SK-N-SH (cell line): ENCODE results near the gene DMAP1. TPM values are rescaled to one million over a fixed set of nuclear protein-coding genes. Genes with fewer than 3 reads are reported as not detected.

Experiments
- CTCF ChIA-PET: fragments of 300-600, 350-600 bp; formaldehyde crosslinking; extraction: SDS; loops from one replicate; lab custom pipeline; 2021; lab: Yijun Ruan, JAX
- POLR2A ChIA-PET: fragments of 350-600 bp; sonication (Branson Sonifier 250); formaldehyde crosslinking; extraction: SDS; loops from one replicate; lab custom pipeline; 2020; ENCODE audit warnings: antibody characterized with exemption, inconsistent platforms; lab: Yijun Ruan, JAX
- DNase-seq: peaks from one replicate; pipeline ENCODE4 v3.0.0; 2012
- H2AFZ ChIP-seq: fragments of 200-600 bp; sonication (generic); 2 replicates; pipeline ENCODE4 v1.8.1; 2016; ENCODE audit warnings: antibody characterized with exemption, mild to moderate bottlenecking, low read depth
- H3F3A ChIP-seq: fragments of 200-600 bp; sonication (generic); replicated peaks from 2 replicates; pipeline ENCODE3; 2016; ENCODE audit warnings: antibody characterized with exemption, mild to moderate bottlenecking; ENCODE audit not compliant: insufficient read depth
- H3K27ac ChIP-seq, 2 experiments: fragments of 200-500 bp in 1 of 2; fragments of 200-600 bp in 1 of 2; sonication (Bioruptor generic) in 1 of 2; sonication (generic), shearing (Covaris generic) in 1 of 2; 2 replicates each; pipeline versions ENCODE4 v1.5.1 to v1.6.1; 2014 to 2016; ENCODE audit warnings: low read depth in 2 of 2, inconsistent platforms in 1 of 2, low read length in 1 of 2, mild to moderate bottlenecking in 1 of 2, mixed read lengths in 1 of 2
- H3K27me3 ChIP-seq: fragments of 200-600 bp; sonication (generic), shearing (Covaris generic); 2 replicates; pipeline ENCODE4 v1.6.1; 2016; ENCODE audit warnings: mixed run types; ENCODE audit not compliant: insufficient read depth
- H3K36me3 ChIP-seq, 2 experiments: fragments of 200-500 bp in 1 of 2; fragments of 200-600 bp in 1 of 2; sonication (Bioruptor generic) in 1 of 2; sonication (generic) in 1 of 2; replicated peaks in 1 of 2; 2 replicates each; pipeline versions ENCODE3 to v1.5.1; 2014 to 2016; ENCODE audit warnings: low read length in 1 of 2, mild to moderate bottlenecking in 1 of 2; ENCODE audit not compliant: insufficient read depth in 2 of 2, control insufficient read depth in 1 of 2
- H3K4me1 ChIP-seq, 2 experiments: fragments of 200-500 bp in 1 of 2; fragments of 200-600 bp in 1 of 2; sonication (Bioruptor generic) in 1 of 2; sonication (generic), shearing (Covaris generic) in 1 of 2; 2 replicates each; pipeline versions ENCODE4 v1.5.1 to v1.6.1; 2014 to 2016; ENCODE audit warnings: low read depth in 1 of 2, low read length in 1 of 2, mixed run types in 1 of 2; ENCODE audit not compliant: insufficient read depth in 2 of 2, control insufficient read depth in 1 of 2
- H3K4me2 ChIP-seq: fragments of 200-600 bp; sonication (generic), shearing (Covaris generic); 2 replicates; pipeline ENCODE4 v1.6.1; 2017; ENCODE audit warnings: mixed run types
- H3K4me3 ChIP-seq, 2 experiments: fragments of 200-500 bp in 1 of 2; fragments of 200-600 bp in 1 of 2; sonication (Bioruptor generic) in 1 of 2; sonication (generic), shearing (Covaris generic) in 1 of 2; 2 replicates each; pipeline versions ENCODE4 v1.5.1 to v1.8.1; 2014 to 2016; ENCODE audit warnings: low read depth in 2 of 2, inconsistent platforms in 1 of 2, low read length in 1 of 2, mild to moderate bottlenecking in 1 of 2, mixed read lengths in 1 of 2, moderate library complexity in 1 of 2
- H3K79me2 ChIP-seq: fragments of 200-600 bp; sonication (generic); 2 replicates; pipeline ENCODE4 v1.8.1; 2017; ENCODE audit warnings: mild to moderate bottlenecking; ENCODE audit not compliant: insufficient read depth
- H3K9ac ChIP-seq: fragments of 200-600 bp; sonication (generic); 2 replicates; pipeline ENCODE4 v1.6.1; 2017; ENCODE audit warnings: mixed run types
- H3K9me2 ChIP-seq: fragments of 200-600 bp; sonication (generic); 2 replicates; pipeline ENCODE4 v1.6.1; 2017; ENCODE audit warnings: mixed run types
- H3K9me3 ChIP-seq: fragments of 200-600 bp; sonication (generic); 2 replicates; pipeline ENCODE4 v1.6.1; 2017; ENCODE audit warnings: mixed run types, mild to moderate bottlenecking, moderate library complexity
- H4K20me1 ChIP-seq: fragments of 200-600 bp; sonication (generic); 2 replicates; pipeline ENCODE4 v1.6.1; 2017; ENCODE audit warnings: mild to moderate bottlenecking, mixed run types; ENCODE audit not compliant: insufficient read depth
- CHD2 ChIP-seq: fragments of 150-350 bp; IDR thresholded peaks from 2 replicates; pipeline ENCODE4 v1.6.1; 2018; ENCODE audit warnings: low read length; ENCODE audit not compliant: partially characterized antibody
- ELF1 ChIP-seq: IDR thresholded peaks from 2 replicates; pipeline ENCODE4 v1.4.0; 2012
- JUND ChIP-seq: IDR thresholded peaks from 2 replicates; pipeline ENCODE4 v1.4.0; 2012
- NFIC ChIP-seq: IDR thresholded peaks from 2 replicates; pipeline ENCODE4 v1.4.0; 2012; ENCODE audit warnings: borderline replicate concordance
- POLR2AphosphoS5 ChIP-seq: IDR thresholded peaks from 2 replicates; pipeline ENCODE4 v1.6.1; 2012; ENCODE audit warnings: low read depth, low read length
- RAD21 ChIP-seq: IDR thresholded peaks from 2 replicates; pipeline ENCODE4 v1.6.1; 2012; ENCODE audit warnings: mild to moderate bottlenecking, low read length
- RCOR1 ChIP-seq: fragments of 150-350 bp; IDR thresholded peaks from 2 replicates; pipeline ENCODE4 v1.6.1; 2017; ENCODE audit warnings: antibody characterized with exemption, low read length
- RFX5 ChIP-seq: IDR thresholded peaks from 2 replicates; pipeline ENCODE4 v1.6.1; 2012; ENCODE audit warnings: mild to moderate bottlenecking, improper control_type of control experiment, low read length
- SMC3 ChIP-seq: IDR thresholded peaks from 2 replicates; pipeline ENCODE4 v1.6.1; 2012; ENCODE audit warnings: low read depth, low read length, improper control_type of control experiment
- TAF1 ChIP-seq: IDR thresholded peaks from 2 replicates; pipeline ENCODE4 v1.6.1; 2012; ENCODE audit warnings: low read depth, mild to moderate bottlenecking, low read length, moderate library complexity, borderline replicate concordance
- TCF12 ChIP-seq: IDR thresholded peaks from 2 replicates; pipeline ENCODE4 v1.4.0; 2012
- YY1 ChIP-seq: IDR thresholded peaks from 2 replicates; pipeline ENCODE4 v1.4.0; 2012; ENCODE audit warnings: low read depth, mild to moderate bottlenecking
- WGBS: methylation state at CpG from one replicate; pipeline ENCODE4 v1.1.6; 2017; ENCODE audit warnings: low lambda C conversion rate; 5-methylcytosine and 5-hydroxymethylcytosine counted together
- polyA plus RNA-seq, 3 experiments: library from polyadenylated mRNA; depleted of rRNA; stranded (reverse); fragments of >200 nt; gene quantifications; 2 replicates each; pipeline ENCODE4 v1.2.3, GENCODE V29; 2012
- TF ChIP-seq, protein P1 (sequence below): fragments of 200-600 bp; sonication (generic); IDR thresholded peaks from 2 replicates; pipeline ENCODE4 v1.6.1; 2017; ENCODE audit warnings: antibody characterized with exemption, mild to moderate bottlenecking, moderate library complexity

DMAP1 gene
- polyA plus RNA-seq, 1 of the 3 experiments (the other 2 are of a cell fraction), result 59.6 TPM

DNA sequence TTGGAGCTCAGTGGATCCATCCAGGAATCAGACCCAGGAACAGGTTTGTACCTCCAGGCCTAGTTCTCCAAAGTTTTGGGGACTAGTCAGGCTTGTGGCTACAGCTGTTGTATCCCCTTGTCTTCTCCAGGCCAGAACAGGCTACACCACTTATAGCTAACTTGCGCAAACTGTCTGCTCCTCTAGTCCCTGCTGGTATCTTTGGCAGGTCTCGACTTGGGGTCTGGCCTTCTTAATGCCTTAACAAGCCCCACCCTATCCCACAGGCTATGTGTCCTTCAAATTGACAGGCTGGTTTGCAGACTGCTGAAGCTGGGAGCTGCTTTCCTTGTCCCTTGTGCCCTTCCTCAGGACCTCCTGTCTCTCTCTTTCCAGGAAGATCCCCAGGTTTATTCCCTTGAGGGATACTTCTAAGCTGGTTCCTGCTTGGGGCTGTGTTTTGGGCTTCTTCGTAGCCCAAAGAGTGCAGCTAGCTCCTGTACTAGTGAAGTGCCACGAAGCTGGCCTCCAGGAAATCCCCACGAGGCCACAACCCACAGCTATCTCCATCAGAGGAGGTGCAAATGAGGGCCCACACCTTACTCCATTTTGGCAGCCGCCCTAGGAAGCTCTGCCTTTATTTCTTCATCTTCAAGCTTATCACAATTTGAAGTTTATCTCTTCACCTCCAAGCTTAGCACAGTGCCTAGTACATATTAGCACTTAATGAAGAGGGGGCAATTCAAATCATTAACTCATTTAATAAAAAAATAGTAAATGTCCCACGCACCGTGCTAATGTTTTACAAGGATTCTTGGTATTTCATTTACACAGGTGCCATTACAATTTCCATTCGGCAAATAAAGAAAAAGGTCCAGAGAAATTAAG, 683 bp upstream of the DMAP1 start:
- Histone ChIP-seq H4K20me1 (no peaks in the 10 kb centered on the region), H3K27me3 (no peaks in the 10 kb centered on the region), H3K79me2 (peaks cover 10% of the 10 kb centered on the region), H3K27ac (peak overlapping the region in 1 of 2 experiments; percentile 68; a peak in 3 of 4 replicates), H3K9ac (peak overlapping the region; percentile 80; the same call in 1 of the 2 replicates), H3K4me2 (peak overlapping the region; percentile 89), H3K36me3 (peaks cover 10 to 22% of the 10 kb centered on the region in 2 experiments), H3F3A (peaks cover 10% of the 10 kb centered on the region), H3K4me1 (peaks cover 0 to 20% of the 10 kb centered on the region in 2 experiments; a peak in 1 of 4 replicates), H3K9me3 (no peaks in the 10 kb centered on the region), H2AFZ (peak overlapping the region; percentile 95), H3K9me2 (no peaks in the 10 kb centered on the region), H3K4me3 (peak overlapping the region; percentile 95 to 99)
- CTCF ChIA-PET, result interaction anchor here (0.8 to 1.8 kb wide), 11 partner anchors 9 to 441 kb away, joined by 3 to 6 read pairs (median 4); no protein-coding TSS in a partner anchor
- TF ChIP-seq TAF1 (no peak), JUND (no peak), ELF1 (no peak), TCF12 (no peak), NFIC (no peak)
- POLR2A ChIA-PET, result interaction anchor here (0.6 to 1.0 kb wide), 2 partner anchors 107 to 419 kb away, joined by 3 to 4 read pairs; no protein-coding TSS in a partner anchor
- DNase-seq, result no peak
- WGBS, result 45% methylated on average over 9 of the region's 9 CpGs

DNA sequence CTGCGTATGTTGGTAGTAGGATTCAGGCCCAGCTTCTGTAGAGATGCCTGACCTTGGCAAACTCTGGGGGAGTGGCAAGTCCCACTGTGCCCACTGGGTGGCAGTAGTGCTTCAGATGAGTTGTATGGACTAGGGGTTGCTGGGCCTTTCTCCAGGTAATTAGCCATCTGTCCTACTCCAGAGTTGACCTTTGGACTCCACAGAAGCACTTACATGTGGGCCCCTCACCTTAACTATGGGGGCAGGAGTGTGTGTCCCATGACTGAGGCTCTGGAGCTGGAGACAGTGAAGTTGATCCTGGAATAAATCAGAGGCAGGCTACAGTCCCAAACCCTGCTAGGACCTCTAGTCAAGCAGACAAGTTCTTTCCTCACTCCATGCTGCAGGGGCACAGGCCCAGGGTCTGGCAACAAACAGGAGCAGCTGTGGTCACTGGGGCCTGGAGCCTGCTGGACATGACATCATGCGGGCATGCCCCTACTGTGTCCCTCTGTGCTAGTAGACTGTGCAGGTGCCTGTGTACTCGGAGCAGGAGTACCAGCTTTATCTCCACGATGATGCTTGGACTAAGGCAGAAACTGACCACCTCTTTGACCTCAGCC, 4.6 kb downstream of the DMAP1 start:
- Histone ChIP-seq H3K4me1 (peaks cover 0 to 12% of the 10 kb centered on the region in 2 experiments; a peak in 1 of 4 replicates), H3K27me3 (no peaks in the 10 kb centered on the region), H3K9me3 (no peaks in the 10 kb centered on the region), H3K27ac (no peak overlapping the region), H3K4me3 (no peak overlapping the region; a peak in 1 of 4 replicates), H3F3A (peaks cover 12% of the 10 kb centered on the region), H4K20me1 (no peaks in the 10 kb centered on the region), H3K9me2 (no peaks in the 10 kb centered on the region), H2AFZ (no peak overlapping the region), H3K4me2 (no peak overlapping the region), H3K36me3 (peaks cover 13 to 65% of the 10 kb centered on the region in 2 experiments), H3K9ac (no peak overlapping the region), H3K79me2 (peaks cover 10% of the 10 kb centered on the region)
- 46% methylated on average over 2 of the region's 4 CpGs for WGBS
- ChIA-PET CTCF (interaction anchor here (0.5 to 6.5 kb wide), 75 partner anchors 9 to 491 kb away, joined by 3 to 89 read pairs (median 5); no protein-coding TSS in a partner anchor), POLR2A (interaction anchor here (0.9 to 1.0 kb wide), 2 partner anchors 13 to 435 kb away, joined by 3 read pairs; no protein-coding TSS in a partner anchor)
- no peak for TF ChIP-seq CHD2
- TF ChIP-seq POLR2AphosphoS5, result 0 out of 2 replicates have a peak, but pooled peaks have one; percentile 5
- TF ChIP-seq, protein P1, sequence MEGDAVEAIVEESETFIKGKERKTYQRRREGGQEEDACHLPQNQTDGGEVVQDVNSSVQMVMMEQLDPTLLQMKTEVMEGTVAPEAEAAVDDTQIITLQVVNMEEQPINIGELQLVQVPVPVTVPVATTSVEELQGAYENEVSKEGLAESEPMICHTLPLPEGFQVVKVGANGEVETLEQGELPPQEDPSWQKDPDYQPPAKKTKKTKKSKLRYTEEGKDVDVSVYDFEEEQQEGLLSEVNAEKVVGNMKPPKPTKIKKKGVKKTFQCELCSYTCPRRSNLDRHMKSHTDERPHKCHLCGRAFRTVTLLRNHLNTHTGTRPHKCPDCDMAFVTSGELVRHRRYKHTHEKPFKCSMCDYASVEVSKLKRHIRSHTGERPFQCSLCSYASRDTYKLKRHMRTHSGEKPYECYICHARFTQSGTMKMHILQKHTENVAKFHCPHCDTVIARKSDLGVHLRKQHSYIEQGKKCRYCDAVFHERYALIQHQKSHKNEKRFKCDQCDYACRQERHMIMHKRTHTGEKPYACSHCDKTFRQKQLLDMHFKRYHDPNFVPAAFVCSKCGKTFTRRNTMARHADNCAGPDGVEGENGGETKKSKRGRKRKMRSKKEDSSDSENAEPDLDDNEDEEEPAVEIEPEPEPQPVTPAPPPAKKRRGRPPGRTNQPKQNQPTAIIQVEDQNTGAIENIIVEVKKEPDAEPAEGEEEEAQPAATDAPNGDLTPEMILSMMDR, result peak; percentile 91
- no peak for TF ChIP-seq RFX5
- no peak for TF ChIP-seq YY1
- peak; percentile 85 for TF ChIP-seq SMC3
- no peak for TF ChIP-seq RCOR1
- TF ChIP-seq RAD21, result peak; percentile 89
- peak; percentile 84 for DNase-seq
